Stimulated activated CD4-positive, alpha-beta T cell treated with anti-CD3 and anti-CD28 coated beads, TNF-alpha, amount 100 ng/mL, for 4 hours (primary cell): ENCODE data around the gene REPS1.
"Not testable (repeated sequence)": the region's sequence is repeated elsewhere in the genome, so short reads cannot be mapped to it uniquely, and the experiment has no call there.

Source experiments
- DNase-seq, 3 experiments: peaks; one replicate each; pipeline ENCODE4 v3.0.0-alpha.2; 2020; ENCODE audit warnings: low read depth in 3 of 3

REPS1 gene

DNA sequence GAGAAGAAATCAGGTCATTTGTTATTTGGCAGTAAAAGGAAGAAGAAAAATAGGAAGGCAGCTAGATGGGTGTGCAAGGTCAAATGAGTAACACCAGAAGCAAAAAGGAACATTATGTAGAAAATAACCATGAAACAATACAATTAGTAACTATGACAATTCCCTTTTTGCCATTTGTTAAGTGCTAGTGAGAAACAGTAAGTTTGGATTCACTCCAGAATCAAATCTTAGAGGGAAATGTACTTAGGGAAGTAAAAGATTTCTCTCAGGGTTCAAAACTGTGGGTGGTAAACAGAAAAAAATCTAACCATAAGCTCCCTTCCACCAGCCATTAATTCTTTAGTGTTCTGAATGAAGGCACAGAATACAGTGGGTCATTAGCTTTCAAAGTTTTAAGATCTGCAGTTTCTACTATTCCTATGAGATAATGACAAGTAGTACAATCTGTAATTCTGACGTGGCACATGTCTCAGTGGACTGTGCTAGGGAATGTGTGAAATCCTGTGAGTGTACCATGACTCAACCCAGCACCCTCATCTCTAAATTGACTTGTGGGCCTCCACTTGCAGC, 17.1 kb downstream of the REPS1 start:
- no peak for DNase-seq

DNA sequence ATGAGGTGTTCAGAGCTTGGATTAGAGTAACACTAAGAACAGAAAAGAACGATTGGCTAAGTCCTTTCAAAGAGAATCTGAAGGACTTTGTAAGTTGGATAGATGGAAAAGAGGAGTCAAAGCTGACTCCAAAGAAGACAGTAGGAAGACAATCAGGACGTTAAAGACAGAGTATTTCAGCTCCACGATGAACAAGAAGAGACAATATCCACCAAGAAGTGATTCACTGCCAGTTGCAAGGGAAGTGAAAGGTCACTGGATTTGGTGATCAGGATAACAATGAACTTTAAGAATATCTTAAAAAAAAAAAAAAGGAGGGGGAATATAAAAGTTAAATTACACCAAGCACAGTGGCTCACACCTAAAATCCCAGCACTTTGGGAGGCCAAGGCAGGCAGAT, 17.9 kb downstream of the REPS1 start:
- DNase-seq = no peak

DNA sequence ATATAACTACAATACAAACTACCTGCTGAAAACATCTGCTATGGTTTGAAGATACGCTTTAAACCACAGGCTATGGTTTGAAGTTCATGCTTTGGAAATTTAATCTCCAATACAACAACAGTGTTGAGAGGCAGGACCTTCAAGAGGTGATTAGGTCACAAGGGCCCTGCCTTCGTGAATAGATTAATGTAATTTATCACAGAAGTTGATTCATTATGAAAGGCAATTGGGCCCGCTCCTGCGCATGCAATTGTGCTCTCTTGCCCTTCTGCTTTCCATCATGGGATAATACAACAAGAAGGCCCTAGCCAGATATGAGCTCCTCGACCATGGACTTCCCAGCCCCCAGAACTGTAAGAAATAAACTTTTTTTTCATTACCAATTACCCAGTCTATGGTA, 21.2 kb downstream of the REPS1 start:
- DNase-seq = no peak

DNA sequence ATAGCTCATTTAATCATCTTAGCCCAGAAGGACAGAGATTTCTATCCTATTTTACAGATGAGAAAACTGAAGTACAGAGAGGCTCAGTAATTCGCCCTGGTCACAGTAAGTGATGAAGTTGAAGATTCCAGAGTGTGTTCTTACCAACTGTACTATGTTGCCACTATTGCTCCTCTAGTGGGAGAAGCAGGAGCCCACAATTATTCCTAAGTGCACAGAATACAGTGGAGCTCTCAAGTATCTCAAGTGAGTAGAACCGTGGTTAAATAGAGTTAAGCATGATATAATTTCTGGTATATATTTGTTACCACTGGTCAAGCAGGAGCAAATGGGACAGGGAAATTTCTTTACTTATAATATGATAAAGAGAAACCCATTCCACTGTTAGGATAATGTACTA, 22.1 kb downstream of the REPS1 start:
- DNase-seq = no peak

DNA sequence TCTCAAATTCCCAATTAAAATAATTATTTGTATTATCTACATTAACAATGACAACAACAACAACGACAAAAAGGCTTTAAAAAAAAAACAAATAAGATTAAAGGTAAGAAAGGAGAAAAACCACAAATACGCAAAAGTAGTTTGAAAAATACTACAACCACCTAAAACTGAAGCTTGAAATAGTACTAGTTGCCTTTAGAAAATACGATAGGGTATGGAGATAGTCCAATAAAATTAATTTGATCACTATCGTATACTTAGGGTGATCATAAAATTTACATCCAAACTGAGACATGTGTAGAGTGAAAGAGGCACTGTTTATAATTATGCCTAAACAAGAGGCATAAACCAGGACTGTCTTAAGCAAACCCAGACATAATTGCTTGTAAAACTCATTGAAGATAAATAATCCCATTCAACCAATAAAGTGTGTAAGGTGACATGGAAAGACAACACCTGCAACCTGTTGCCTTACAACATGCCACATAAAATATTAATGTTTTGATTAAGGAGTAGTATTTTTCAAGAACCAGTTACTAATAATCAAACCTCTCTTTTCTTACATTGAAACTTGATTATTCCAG, 22.7 kb downstream of the REPS1 start:
- DNase-seq = no peak

DNA sequence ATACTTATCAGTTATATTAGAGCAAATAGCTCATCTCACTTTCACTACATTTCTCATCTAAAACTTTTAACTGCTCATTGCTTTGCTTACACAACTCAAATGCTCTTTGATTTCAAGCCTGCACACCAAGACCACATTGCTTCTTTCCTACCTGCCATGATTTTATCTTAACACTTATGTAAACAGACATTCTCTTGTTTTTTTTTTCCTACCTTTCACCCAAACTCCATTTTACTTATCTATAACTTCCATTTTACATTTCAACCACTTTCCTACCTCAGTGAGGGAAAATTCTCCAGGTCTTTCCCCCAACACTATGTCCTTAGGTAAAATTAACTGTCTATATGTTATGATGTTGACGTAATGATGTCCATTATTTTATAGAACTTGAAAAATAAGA, 24.0 kb downstream of the REPS1 start:
- no peak for DNase-seq

DNA sequence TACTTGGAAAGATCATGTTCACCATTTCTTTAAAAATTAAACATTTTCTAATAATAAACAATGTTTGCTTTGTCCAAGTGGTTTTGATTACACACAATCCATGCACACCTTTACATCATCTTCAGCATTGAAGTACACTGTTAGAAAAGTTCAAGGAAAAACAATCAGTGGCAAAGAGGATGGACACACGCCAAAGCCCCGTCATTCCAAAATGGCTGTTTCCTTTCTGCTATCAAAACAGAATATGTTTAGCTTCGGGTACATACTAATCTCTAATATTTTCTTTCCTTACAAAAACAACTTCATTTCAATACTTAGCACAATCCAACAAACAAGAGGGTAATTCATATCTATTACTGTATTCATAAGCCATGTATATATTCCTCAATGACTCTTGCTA, 24.5 kb downstream of the REPS1 start:
- DNase-seq = no peak

DNA sequence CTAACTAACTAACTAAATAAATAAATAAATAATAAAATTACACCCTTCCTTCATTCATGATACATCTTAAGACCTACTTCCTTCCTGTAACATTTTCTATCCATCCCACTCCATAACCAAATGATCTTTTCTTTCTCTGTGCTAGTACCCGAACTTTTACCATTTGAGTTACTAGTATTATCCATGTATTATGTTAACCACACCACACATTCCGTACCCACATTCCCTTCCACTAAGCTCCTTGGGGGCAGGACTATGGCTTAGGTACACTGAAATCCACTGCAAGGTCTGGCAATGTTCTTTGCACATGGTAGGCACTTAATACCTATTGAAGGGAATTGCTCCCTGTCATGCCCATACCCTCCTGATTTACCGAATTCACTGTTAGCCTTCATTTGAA, 24.9 kb downstream of the REPS1 start:
- no peak for DNase-seq

DNA sequence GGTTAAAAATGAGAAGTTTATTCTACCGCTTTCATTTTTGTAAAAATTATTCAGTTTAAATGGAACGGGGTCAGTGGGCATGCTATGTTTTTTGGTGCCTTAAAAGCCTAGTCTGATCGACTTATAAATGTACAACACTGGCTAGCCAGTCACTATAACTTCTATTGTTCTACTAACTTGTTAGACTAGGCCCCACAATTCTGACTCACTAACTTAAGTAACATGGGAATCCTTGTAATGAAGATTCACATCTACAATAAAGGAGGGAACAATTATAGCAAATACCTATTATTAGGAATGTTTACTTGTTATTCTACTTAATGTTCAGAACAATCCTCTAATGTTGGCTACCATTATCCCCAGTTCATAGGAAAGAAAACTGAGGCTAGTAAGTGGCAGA, 28.5 kb downstream of the REPS1 start:
- no peak for DNase-seq

DNA sequence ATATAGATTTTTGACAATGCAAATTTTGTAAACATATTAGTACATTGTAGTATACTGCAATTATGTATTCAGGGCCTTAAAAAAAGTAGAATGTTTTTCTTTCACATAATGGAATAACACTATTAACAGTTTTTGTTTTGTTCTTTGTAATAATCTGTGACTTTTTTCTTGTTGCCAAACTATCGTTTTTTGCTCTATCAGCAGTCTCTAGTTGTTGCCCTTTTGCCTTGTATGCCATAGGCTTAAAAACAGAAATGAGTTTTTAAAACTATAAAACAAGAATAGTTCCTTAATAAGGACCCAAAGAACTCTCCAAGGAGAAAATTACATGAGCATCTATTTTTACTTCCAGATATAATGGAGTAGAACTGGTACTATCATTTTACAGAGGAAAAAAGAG, 29.5 kb downstream of the REPS1 start:
- no peak for DNase-seq

DNA sequence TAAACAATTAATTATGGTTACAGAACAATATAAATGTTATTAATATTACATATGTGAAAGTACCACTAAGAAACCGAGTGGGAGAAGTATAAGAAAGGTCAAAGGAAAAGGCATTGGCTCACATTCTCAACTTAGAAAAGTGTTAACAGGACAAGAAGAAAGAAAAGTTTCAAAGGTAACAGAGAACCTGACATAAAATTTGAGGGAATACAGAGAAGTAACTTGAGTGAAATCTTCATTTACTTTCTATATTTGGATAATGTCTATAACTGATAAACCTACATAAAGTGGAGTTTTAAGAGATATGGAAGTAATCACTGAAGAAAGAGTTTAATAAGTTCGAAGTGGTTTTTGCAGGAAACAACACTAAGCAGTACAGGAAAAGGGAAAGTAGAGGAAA, 30.1 kb downstream of the REPS1 start:
- no peak for DNase-seq

DNA sequence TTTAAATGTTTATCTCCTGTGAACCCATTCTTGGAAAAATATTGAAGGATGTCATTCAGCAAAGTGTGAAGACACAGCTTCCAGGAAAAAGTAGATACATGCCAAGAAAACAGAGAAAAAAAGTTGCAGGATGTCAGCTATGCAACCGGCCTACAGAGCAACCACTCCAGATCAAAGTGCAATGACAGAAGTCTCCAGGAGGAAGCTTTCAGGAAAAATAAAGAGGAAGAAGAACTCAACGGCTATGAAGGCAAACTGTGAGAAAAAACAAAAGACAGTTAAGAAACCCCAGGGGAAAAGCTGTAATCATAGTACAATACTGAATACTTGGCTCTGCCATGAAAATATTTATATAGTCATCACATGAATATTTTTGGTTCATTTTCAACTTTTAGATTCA, 30.6 kb downstream of the REPS1 start:
- no peak for DNase-seq

DNA sequence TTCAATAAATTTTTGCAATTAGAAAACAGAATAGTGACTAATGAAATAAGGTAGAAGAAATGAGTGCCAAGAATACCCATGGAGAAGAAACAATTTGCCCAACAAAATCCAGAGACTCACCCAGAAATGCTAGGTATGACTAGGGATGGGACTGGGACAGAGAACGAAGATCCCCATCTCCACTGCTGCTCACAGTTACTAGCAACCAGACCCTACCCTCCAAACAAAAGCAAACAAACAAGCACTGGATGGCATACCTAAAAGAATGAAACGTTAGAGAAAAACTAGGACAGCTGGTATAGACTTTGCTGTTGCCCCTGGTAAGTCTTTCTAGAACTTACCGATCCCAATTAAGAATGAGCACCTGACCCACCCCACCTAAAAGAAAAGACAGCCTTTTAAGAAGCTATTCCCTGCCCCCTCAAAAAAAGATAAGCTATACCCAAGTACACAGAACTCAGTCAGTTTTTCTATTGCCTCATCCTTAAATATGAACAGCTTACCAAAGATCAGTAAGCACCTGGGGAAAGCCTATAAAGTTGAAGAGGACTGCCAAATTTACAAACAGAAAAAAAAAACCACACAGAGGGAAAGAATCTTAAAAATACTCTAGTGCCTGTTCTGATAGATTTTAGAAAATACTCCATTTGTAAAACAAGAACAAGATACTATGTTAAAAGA, 31.7 kb downstream of the REPS1 start:
- DNase-seq = no peak

DNA sequence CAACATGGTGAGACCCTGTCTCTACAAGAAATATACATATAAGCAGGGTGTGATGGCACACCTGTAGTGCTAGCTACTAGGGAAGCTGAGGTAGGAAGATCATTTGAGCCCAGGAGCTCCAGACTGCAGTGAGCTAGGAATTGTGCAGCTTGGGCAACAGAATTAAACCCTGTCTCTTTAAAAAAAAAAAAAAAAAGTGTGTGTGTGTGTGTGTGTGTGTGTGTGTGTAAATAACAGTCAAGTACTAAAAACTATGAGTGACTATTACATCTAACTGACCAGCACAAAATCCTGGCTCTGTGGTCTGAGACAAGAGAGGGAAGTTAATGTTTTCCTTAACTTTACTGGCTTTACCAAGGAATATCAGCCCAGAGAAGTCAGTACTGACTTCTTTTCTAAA, 32.8 kb downstream of the REPS1 start:
- DNase-seq = no peak

DNA sequence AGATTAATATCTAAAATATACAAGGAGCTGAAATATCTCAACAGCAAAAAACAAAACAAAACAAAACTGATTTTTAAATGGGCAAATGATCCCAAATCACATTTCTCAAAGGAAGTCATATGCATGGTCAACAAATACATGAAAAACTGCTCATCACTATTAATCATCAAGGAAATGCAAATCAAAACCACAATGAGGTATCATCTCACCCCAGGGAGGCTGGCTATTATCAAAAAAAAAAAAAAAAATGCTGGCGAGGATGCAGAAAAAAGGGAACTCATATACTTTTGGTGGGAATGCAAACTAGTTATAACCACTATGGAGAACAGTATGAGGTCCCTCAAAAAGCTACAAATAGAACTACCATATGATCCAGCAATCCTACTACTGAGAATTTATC, 34.6 kb downstream of the REPS1 start:
- no peak for DNase-seq

DNA sequence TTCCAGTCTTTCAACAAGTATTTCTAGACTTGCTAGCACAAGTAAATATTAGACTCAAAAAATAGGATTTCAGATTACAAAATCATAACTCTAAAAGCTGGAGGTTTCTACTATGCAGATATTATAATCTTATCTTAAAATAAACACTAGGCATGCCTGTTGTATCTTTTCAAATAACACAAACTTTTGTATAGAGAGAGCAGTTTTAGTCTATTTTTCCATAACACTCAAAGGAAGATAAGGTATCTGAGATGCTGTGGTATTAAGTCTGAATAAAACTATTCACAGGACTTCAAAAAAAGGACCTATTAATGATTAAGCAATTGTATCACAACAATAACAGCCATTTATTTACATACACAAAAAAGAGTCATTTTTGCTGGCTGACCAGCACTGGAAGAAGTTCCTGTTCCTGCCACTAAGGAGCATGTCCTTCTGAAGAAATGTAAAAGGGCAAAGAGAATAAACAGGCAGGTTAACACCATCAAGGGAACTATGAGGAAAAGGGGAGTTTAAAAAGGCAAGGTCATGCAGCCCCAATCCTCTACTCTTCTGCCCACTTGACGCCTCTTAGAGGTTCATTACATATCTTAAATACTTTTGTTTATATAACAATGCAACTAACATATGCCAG, 39.4 kb downstream of the REPS1 start:
- no peak for DNase-seq

DNA sequence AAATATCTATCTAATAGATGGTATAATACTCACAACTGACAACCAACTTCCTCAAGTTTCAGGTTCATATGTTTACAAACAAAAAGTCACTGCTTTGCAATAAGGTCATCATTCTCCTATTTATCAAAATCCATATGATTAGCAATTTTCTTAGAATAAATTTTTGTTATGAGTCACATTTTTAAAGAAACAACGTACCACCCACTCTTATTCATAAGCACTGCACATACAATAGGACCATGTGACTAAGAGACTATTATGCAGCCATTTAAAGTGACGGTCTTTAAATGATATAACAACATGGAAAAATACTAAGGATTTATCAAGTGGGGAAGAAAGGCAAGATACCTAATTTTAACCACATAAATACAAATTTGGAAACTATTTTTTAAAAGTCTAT, 40.0 kb downstream of the REPS1 start:
- no peak for DNase-seq

DNA sequence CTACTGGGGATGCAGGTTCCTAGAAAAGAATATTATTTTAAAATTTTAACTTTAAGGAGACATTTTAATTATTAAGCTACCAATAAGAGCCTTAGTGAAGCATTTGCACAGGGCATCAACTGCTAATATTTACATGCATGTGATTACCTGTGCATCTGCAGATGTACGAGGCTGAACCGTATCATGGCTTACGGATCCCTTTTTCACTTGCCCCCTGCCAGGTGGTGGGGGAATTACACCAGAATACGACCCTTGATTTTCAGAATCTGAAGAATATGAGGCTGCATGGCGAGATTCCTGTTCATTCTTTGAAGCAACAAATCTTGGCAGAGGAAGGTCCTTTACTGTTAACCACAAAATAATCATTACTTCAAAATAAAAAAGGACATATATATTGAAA, 42.7 kb downstream of the REPS1 start:
- DNase-seq = no peak

DNA sequence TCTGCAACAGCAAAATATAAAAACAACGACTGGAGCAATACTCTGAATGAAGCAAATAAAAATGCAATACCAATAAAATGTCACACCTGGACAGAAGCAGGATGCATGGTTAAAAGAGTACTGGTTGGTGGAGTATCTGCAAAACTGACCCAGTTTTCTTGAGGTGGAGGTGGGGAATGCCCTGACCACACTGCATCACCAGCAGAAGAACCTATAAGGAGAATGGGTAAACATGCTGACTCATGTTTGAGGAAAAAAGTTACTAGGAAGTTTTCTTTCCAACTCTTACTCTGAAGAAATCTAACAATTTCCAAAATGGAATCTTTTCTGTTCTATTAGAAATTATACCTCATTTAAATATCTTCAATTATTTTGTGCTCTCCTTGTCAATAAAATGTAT, 43.6 kb downstream of the REPS1 start:
- no peak for DNase-seq

DNA sequence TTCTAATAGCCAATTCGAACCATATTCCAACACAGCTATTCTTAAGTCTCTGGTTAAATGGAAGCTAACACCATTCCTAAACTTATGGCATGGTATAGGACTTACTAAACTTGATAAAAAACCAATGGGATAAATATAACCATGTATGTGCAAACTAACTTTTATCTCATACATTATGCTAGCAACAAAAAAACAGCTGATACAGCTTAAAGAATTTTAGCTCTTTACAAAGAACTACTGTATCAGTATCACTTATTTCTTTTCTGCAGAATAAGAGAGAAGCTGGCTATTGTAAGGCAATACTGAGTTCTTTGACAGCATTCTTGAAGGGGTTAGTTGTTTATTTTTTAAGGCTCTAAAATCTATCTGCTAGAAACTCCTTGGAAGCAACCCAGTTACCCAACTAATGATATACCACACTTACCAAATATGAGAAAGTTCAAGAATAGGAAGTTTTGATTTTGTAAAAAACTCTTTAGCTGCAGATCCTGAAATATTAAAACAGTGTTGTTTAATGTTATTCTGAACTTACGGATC, 44.9 kb downstream of the REPS1 start:
- DNase-seq = no peak

DNA sequence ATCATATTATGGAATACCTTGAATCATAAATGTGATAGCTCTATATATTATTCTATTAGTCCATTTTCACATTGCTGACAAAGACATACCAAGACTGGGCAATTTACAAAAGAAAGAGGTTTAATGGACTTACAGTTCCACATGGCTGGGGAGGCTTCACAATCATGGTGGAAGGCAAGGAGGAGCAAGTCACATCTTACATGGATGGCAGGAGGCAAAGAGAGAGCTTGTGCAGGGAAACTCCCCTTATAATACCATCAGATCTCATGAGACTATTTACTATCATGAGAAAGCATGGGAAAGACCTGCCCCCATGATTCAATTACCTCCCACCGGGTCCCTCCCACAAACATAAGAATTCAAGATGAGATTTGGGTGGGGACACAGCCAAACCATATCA, 51.2 kb downstream of the REPS1 start:
- DNase-seq = not testable (repeated sequence)

DNA sequence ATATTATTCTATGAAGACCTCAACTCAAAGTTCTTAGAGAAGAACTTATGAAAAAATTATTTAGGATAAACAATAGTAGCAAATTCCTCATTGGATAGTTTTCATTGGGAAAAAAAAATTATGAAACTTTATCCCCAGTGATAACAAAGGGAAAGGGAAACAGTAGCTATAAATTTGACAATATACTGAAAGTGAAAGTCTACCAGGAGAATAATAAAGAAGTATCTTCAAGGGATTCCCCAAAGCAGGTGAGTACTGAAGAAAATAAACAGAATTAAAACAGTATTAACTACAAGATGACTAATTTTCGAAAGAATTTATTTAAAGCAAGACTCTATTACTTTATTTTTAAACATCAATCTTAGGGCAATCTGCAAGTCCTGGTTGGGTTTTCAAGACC, 56.4 kb downstream of the REPS1 start:
- no peak for DNase-seq

DNA sequence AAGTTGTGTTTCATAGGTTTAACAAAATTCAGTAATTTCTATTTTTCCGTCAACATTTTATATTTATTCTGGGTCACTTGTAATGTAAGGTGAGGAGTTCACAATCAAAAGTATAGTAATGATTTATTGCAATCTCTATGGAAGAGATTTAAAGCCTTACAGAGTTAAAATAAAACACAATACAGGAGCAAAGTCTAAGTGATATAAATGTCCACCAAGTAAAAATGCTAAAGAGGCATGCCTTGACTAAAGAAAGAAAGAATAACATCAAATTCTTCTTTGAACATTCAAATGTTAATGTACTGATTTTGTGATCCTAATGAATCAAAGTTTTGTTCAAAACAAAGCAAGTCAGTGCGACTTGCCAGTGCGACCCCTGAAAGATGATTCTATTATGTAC, 61.5 kb downstream of the REPS1 start:
- no peak for DNase-seq
